Measurements from ENCODE around the gene HUWE1. TPM values are rescaled to one million over a fixed set of nuclear protein-coding genes. Genes with fewer than 3 reads are reported as not detected.
"Not testable (repeated sequence)": the region's sequence is repeated elsewhere in the genome, so short reads cannot be mapped to it uniquely, and the experiment has no call there.

The HUWE1 gene
- total and polyA plus RNA-seq, 8 donors: 16.2 to 124 (median 87.3) TPM

DNA sequence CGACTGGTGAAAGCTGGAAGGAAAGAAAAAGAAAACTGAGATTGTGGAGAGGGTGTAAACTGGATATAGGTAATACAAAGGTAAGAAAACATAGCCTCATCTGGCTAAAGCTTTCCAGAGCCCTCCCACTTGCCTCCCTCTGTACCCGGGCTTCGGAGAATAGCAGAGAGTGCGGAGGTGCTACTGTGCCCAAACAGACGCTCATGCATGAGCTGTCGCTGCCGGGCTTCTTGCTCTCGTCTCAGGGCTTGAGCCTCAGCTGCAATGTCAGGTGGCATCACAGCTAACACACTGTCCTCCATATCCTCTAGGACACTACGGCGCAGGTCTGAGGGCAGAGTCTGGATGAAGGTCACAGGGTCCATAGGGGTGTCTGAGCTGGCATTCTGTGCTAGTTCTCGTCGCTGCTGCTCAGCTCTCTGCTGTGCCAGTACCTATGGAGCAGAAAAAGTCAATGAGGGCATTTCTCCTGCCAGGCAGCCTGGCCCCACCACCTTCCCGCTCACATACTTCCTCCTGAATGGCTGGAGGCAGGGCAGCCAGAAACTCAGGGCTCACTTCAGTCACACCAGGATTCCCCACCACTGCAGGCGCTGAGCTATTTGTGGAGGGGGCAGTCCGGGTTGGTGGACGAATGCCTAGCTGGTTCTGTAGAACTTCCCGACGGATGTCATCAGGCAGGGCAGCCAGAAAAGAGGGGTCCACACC lies 135.6 kb downstream of the HUWE1 start:
- 91 to 98% (median 96%) methylated on average over 6 to 18 of the region's 18 CpGs for WGBS, 5 donors
- Histone ChIP-seq H3K27ac (no peak overlapping the region), H3K4me3 (no peak overlapping the region), H3K4me1 (no peaks in the 10 kb centered on the region), H3K36me3 (peaks cover 47 to 100% (median 100%) of the 10 kb centered on the region in 4 donors), H3K27me3 (no peaks in the 10 kb centered on the region), H3K9me3 (no peaks in the 10 kb centered on the region)
- DNase-seq: no peak
- intact Hi-C loops (cut with DNase I; ENCODE audit: low total_unique reads): no loop called here
- TF ChIP-seq EP300 (IDR thresholded peaks at IDR 0.05): no peak
- TF ChIP-seq POLR2A (IDR thresholded peaks at IDR 0.05): no peak
- no peak for TF ChIP-seq CTCF (IDR thresholded peaks at IDR 0.05)
- no peak for TF ChIP-seq POLR2AphosphoS5 (IDR thresholded peaks at IDR 0.05)

GRCh38 chrX:53547668-53548067 lies 138.9 kb downstream of the HUWE1 start:
- intact Hi-C loops (cut with DNase I; ENCODE audit: low total_unique reads): no loop called here
- Histone ChIP-seq H3K27me3 (no peaks in the 10 kb centered on the region), H3K4me1 (no peaks in the 10 kb centered on the region), H3K4me3 (no peak overlapping the region), H3K9me3 (no peaks in the 10 kb centered on the region), H3K27ac (no peak overlapping the region), H3K36me3 (peaks cover 54 to 100% (median 99%) of the 10 kb centered on the region in 4 donors)
- no peak for TF ChIP-seq EP300 (IDR thresholded peaks at IDR 0.05)
- no peak for TF ChIP-seq POLR2AphosphoS5 (IDR thresholded peaks at IDR 0.05)
- TF ChIP-seq CTCF (IDR thresholded peaks at IDR 0.05): no peak
- no peak for TF ChIP-seq POLR2A (IDR thresholded peaks at IDR 0.05)
- no peak for DNase-seq
- WGBS, 5 donors: 78 to 93% (median 83%) methylated on average over 10 to 12 of the region's 12 CpGs

- intact Hi-C loops (cut with DNase I; ENCODE audit: low total_unique reads): no loop called here
- TF ChIP-seq CTCF (IDR thresholded peaks at IDR 0.05) (no peak), POLR2AphosphoS5 (IDR thresholded peaks at IDR 0.05) (no peak), POLR2A (IDR thresholded peaks at IDR 0.05) (no peak), EP300 (IDR thresholded peaks at IDR 0.05) (no peak)
- no peaks in the 10 kb centered on the region for H3K4me1 ChIP-seq
- 84 to 94% (median 90%) methylated on average over 9 of the region's 9 CpGs for WGBS, 5 donors
- H3K4me3 ChIP-seq: no peak overlapping the region
- H3K9me3 ChIP-seq: no peaks in the 10 kb centered on the region
- no peak for DNase-seq
- no peak overlapping the region for H3K27ac ChIP-seq
- H3K36me3 ChIP-seq: peaks cover 42 to 100% (median 99%) of the 10 kb centered on the region in 4 donors
- no peaks in the 10 kb centered on the region for H3K27me3 ChIP-seq
Observed at GRCh38 chrX:53544936-53545335, 141.6 kb downstream of the HUWE1 start.

DNA sequence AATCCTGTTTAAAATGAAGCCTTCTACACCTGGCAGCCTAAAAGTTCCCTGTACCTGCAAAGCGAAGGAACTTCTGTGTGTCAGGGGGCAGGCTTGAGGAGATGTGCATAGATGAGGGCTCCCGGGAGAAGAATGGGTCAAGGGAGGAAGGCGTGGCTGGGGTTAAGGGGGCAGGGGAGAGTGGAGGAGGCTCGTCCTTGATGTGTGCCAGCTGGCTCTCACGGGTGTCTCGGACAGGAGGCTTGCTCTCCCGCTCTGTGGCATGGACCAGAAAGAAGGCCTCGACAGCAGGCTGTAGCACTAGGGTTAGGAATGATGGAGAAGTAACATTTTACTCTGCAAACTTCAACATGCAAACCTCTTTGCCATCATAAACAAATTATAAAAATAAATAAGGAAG lies 147.7 kb downstream of the HUWE1 start:
- Histone ChIP-seq H3K9me3 (no peaks in the 10 kb centered on the region), H3K27me3 (no peaks in the 10 kb centered on the region), H3K4me1 (no peaks in the 10 kb centered on the region), H3K4me3 (no peak overlapping the region), H3K27ac (no peak overlapping the region), H3K36me3 (peaks cover 61 to 100% (median 99%) of the 10 kb centered on the region in 4 donors)
- TF ChIP-seq EP300 (IDR thresholded peaks at IDR 0.05): no peak
- WGBS, 5 donors: 48 to 83% (median 75%) methylated on average over 8 of the region's 8 CpGs
- intact Hi-C loops (cut with DNase I; ENCODE audit: low total_unique reads): no loop called here
- no peak for DNase-seq

DNA sequence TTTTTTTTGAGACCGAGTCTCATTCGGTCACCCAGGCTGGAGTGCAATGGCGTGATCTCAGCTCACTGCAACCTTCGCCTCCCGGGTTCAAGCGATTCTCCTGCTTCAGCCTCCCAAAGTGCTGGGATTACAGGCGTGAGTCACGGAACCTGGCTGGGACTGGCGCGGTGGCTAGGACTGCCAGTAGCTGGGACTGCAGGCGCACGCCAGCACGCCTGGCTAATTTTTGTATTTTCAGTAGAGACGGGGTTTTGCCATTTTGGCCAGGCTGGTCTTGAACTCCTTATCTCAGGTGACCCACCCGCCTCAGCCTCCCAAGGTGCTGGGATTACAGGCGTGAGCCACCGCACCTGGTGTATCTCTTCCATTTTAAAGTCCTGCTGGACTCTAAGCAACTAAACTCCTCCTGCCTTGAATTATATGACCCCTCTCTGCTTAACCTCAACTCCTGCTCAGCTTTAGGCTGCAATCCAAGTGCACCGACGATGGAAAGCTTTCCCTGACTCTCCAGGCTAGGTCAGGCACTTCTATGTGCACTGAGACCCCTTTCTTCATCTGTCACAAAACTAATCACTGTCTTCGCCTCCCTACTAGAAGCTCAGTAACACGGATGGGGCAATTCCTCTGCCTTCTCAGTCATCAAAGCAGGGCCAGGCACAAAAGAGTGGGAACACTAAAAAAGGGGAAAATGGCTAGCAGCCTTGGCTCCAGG lies 155.1 kb downstream of the HUWE1 start:
- H3K27ac ChIP-seq; H3K27me3 ChIP-seq; H3K4me3 ChIP-seq; DNase-seq; intact Hi-C loops (cut with DNase I; ENCODE audit: low total_unique reads); H3K4me1 ChIP-seq: not testable (repeated sequence)
- Histone ChIP-seq H3K36me3 (peaks cover 26 to 42% (median 39%) of the 10 kb centered on the region in 4 donors), H3K9me3 (peaks cover 0 to 18% (median 8%) of the 10 kb centered on the region in 4 donors)
- WGBS, 5 donors: 61 to 82% (median 68%) methylated on average over 17 to 21 of the region's 21 CpGs

Data from stomach (tissue), 9 donors.